ENCODE data around the gene NSD2. TPM values are rescaled to one million over a fixed set of nuclear protein-coding genes. Genes with fewer than 3 reads are reported as not detected.
"Not testable (repeated sequence)": the region's sequence is repeated elsewhere in the genome, so short reads cannot be mapped to it uniquely, and the experiment has no call there.

NSD2 gene
- total and polyA plus RNA-seq, 2 donors (not counting 1 experiment from before 2014, with no cell fraction given), result 26.6 to 68.4 TPM

DNA sequence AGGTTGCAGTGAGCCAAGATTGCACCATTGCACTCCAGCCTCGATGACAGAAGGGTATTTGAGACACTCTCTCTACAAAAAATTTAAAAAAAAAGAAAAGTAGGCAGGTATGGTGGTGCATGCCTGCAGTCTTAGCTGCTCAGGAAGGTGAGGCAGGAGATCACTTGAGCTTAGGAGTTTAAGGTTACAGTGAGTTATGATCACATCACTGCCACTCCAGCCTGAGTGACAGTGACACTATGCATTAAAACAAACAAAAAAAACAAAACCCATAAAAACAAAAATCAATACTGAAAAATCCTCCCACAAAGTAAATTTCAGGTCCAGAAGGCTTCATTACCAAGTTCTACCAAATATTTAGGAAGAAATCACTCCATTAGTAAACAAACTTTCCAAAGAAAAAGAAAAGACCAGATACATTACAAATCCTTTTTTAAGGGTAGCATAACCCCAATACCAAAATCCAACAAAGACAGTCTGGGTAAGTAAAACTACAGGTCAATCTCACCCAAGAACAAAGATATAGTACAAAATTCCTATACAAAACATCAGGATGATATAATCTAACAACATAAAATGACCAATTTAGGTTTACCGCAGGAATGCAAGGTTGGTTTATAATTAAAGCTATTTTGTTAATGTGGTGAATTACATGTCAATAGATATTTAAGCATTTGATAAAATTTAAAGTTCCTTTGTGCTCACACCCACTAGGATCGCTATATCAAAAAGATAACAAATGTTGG, 125.8 kb downstream of the NSD2 start:
- Histone ChIP-seq H3K4me2 (ENCODE audit: extremely low read depth, insufficient read depth, low read length) (no peak overlapping the region), H3K79me2 (ENCODE audit: control insufficient read depth, insufficient read depth, low read length) (peaks cover 27% of the 10 kb centered on the region), H3K36me3 (ENCODE audit: control insufficient read depth, insufficient read depth, low read length) (no peaks in the 10 kb centered on the region), H3K27ac (ENCODE audit: insufficient read depth, low read length) (no peak overlapping the region), H3K4me1 (ENCODE audit: control insufficient read depth, extremely low read depth, insufficient read depth, low read length) (no peaks in the 10 kb centered on the region), H3K4me3 (replicated peaks in 1 of 4; ENCODE audit: control extremely low read depth in 1 of 4, insufficient read depth in 1 of 4, low read depth in 3 of 4, low read length in 4 of 4) (no peak overlapping the region), H3K27me3 (ENCODE audit: control insufficient read depth, insufficient read depth, low read length) (no peaks in the 10 kb centered on the region), H3K9ac (ENCODE audit: insufficient read depth, low read length) (no peak overlapping the region), H3K9me3 (ENCODE audit: control insufficient read depth, insufficient read depth, low read depth, low read length) (no peaks in the 10 kb centered on the region), H2AFZ (ENCODE audit: low read length) (no peak overlapping the region), H4K20me1 (ENCODE audit: control insufficient read depth, extremely low read depth, insufficient read depth, low read length) (no peaks in the 10 kb centered on the region)
- no peak for DNase-seq (ENCODE audit: low read depth in 2 of 2)
- TF ChIP-seq, protein P1, sequence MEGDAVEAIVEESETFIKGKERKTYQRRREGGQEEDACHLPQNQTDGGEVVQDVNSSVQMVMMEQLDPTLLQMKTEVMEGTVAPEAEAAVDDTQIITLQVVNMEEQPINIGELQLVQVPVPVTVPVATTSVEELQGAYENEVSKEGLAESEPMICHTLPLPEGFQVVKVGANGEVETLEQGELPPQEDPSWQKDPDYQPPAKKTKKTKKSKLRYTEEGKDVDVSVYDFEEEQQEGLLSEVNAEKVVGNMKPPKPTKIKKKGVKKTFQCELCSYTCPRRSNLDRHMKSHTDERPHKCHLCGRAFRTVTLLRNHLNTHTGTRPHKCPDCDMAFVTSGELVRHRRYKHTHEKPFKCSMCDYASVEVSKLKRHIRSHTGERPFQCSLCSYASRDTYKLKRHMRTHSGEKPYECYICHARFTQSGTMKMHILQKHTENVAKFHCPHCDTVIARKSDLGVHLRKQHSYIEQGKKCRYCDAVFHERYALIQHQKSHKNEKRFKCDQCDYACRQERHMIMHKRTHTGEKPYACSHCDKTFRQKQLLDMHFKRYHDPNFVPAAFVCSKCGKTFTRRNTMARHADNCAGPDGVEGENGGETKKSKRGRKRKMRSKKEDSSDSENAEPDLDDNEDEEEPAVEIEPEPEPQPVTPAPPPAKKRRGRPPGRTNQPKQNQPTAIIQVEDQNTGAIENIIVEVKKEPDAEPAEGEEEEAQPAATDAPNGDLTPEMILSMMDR (conservative IDR thresholded peaks at IDR 0.05 in 1 of 2, IDR thresholded peaks at IDR 0.05 in 1 of 2; ENCODE audit: low read depth in 1 of 2, low read length in 2 of 2), result no peak
- no peak for TF ChIP-seq EZH2 (IDR thresholded peaks at IDR 0.05; ENCODE audit: low read length, missing control alignments)

DNA sequence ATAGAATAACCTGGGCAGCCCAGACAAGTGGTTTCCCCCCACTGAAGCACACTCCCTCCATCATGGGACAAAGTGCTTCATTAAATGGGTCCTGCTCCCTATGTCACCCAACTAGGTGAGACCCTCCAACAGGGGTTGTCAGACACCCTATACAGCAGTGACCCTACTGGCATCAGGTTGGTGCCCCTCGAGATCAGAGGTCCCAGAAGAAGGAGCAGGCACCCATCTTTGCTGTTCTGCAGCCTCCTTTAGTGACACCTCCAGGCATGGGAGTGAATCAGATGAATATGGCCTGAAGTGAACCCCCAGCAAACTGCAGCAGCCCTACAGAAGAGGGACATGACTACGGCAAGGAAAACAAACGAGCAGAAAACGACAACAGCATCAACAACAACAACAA, 126.5 kb downstream of the NSD2 start:
- Histone ChIP-seq H3K4me1 (ENCODE audit: control insufficient read depth, extremely low read depth, insufficient read depth, low read length) (no peaks in the 10 kb centered on the region), H3K4me3 (replicated peaks in 1 of 4; ENCODE audit: control extremely low read depth in 1 of 4, insufficient read depth in 1 of 4, low read depth in 3 of 4, low read length in 4 of 4) (no peak overlapping the region), H3K27me3 (ENCODE audit: control insufficient read depth, insufficient read depth, low read length) (no peaks in the 10 kb centered on the region), H3K27ac (ENCODE audit: insufficient read depth, low read length) (no peak overlapping the region), H3K9ac (ENCODE audit: insufficient read depth, low read length) (no peak overlapping the region), H3K4me2 (ENCODE audit: extremely low read depth, insufficient read depth, low read length) (no peak overlapping the region), H4K20me1 (ENCODE audit: control insufficient read depth, extremely low read depth, insufficient read depth, low read length) (no peaks in the 10 kb centered on the region), H2AFZ (ENCODE audit: low read length) (no peak overlapping the region), H3K36me3 (ENCODE audit: control insufficient read depth, insufficient read depth, low read length) (no peaks in the 10 kb centered on the region), H3K79me2 (ENCODE audit: control insufficient read depth, insufficient read depth, low read length) (peaks cover 27% of the 10 kb centered on the region), H3K9me3 (ENCODE audit: control insufficient read depth, insufficient read depth, low read depth, low read length) (no peaks in the 10 kb centered on the region)
- TF ChIP-seq EZH2 (IDR thresholded peaks at IDR 0.05; ENCODE audit: low read length, missing control alignments), result no peak
- TF ChIP-seq, protein P1 (conservative IDR thresholded peaks at IDR 0.05 in 1 of 2, IDR thresholded peaks at IDR 0.05 in 1 of 2; ENCODE audit: low read depth in 1 of 2, low read length in 2 of 2), result no peak
- no peak for DNase-seq (ENCODE audit: low read depth in 2 of 2)

DNA sequence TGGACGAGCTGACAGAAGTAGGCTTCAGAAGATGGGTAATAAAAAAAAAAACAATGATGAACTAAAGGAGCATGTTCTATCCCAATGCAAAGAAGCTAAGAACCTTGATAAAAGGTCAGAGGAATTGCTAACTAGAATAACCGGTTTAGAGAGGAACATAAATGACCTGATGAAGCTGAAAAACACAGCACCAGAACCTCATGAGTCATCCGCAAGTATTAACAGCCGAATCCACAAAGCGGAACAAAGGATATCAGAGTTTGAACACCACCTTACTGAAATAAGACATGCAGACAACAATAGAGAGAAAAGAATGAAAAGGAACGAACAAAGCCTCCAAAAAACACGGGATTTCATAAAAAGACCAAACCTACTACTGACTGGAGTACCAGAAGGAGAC, 127.1 kb downstream of the NSD2 start:
- Histone ChIP-seq H3K36me3 (ENCODE audit: control insufficient read depth, insufficient read depth, low read length) (no peaks in the 10 kb centered on the region), H2AFZ (ENCODE audit: low read length) (no peak overlapping the region), H3K4me1 (ENCODE audit: control insufficient read depth, extremely low read depth, insufficient read depth, low read length) (no peaks in the 10 kb centered on the region), H3K9me3 (ENCODE audit: control insufficient read depth, insufficient read depth, low read depth, low read length) (no peaks in the 10 kb centered on the region), H3K4me3 (replicated peaks in 1 of 4; ENCODE audit: control extremely low read depth in 1 of 4, insufficient read depth in 1 of 4, low read depth in 3 of 4, low read length in 4 of 4) (no peak overlapping the region), H3K79me2 (ENCODE audit: control insufficient read depth, insufficient read depth, low read length) (peaks cover 27% of the 10 kb centered on the region), H3K27ac (ENCODE audit: insufficient read depth, low read length) (no peak overlapping the region), H3K9ac (ENCODE audit: insufficient read depth, low read length) (no peak overlapping the region), H3K27me3 (ENCODE audit: control insufficient read depth, insufficient read depth, low read length) (no peaks in the 10 kb centered on the region), H3K4me2 (ENCODE audit: extremely low read depth, insufficient read depth, low read length) (no peak overlapping the region), H4K20me1 (ENCODE audit: control insufficient read depth, extremely low read depth, insufficient read depth, low read length) (no peaks in the 10 kb centered on the region)
- peak in 1 of 2 donors; percentile 24 for DNase-seq (ENCODE audit: low read depth in 2 of 2)
- no peak for TF ChIP-seq EZH2 (IDR thresholded peaks at IDR 0.05; ENCODE audit: low read length, missing control alignments)
- TF ChIP-seq, protein P1 (conservative IDR thresholded peaks at IDR 0.05 in 1 of 2, IDR thresholded peaks at IDR 0.05 in 1 of 2; ENCODE audit: low read depth in 1 of 2, low read length in 2 of 2), result no peak

DNA sequence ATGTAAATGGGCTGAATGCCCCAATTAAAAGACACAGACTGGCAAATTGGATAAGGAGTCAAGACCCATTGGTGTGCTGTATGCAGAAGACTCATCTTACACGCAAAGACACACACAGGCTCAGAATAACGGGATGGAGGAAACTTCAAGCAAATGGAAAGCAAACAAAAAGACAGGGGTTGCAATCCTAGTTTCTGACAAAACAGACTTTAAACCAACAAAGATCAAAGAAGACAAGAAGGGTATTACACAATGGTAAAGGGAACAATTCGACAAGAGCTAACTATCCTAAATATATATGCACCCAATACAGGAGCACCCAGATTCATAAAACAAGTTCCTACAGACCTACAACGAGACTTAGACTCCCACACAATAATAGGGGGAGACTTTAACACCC, 128.1 kb downstream of the NSD2 start:
- not testable (repeated sequence) for H3K9ac ChIP-seq (ENCODE audit: insufficient read depth, low read length); H3K4me1 ChIP-seq (ENCODE audit: control insufficient read depth, extremely low read depth, insufficient read depth, low read length); H3K9me3 ChIP-seq (ENCODE audit: control insufficient read depth, insufficient read depth, low read depth, low read length); H3K36me3 ChIP-seq (ENCODE audit: control insufficient read depth, insufficient read depth, low read length); H3K4me2 ChIP-seq (ENCODE audit: extremely low read depth, insufficient read depth, low read length); DNase-seq (ENCODE audit: low read depth in 2 of 2); H2AFZ ChIP-seq (ENCODE audit: low read length); H3K27me3 ChIP-seq (ENCODE audit: control insufficient read depth, insufficient read depth, low read length); H4K20me1 ChIP-seq (ENCODE audit: control insufficient read depth, extremely low read depth, insufficient read depth, low read length); H3K27ac ChIP-seq (ENCODE audit: insufficient read depth, low read length); H3K4me3 ChIP-seq (replicated peaks in 1 of 4; ENCODE audit: control extremely low read depth in 1 of 4, insufficient read depth in 1 of 4, low read depth in 3 of 4, low read length in 4 of 4)
- H3K79me2 ChIP-seq (ENCODE audit: control insufficient read depth, insufficient read depth, low read length), result peaks cover 29% of the 10 kb centered on the region

DNA sequence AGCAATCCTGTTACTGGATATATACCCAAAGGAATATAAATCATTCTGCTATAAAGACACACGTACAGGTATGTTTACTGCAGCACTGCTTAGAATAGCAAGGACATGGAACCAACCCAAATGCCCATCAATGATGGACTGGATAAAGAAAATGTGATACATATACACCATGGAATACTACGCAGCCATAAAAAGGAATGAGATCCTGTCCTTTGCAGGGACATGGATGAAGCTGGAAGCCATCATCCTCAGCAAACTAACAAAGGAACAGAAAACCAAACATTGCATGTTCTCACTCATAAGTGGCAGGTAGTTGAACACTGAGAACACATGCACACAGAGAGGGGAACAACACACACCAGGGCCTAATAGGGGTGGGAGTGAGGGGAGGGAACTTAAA, 132.2 kb downstream of the NSD2 start:
- H3K36me3 ChIP-seq (ENCODE audit: control insufficient read depth, insufficient read depth, low read length); H3K4me2 ChIP-seq (ENCODE audit: extremely low read depth, insufficient read depth, low read length); H2AFZ ChIP-seq (ENCODE audit: low read length); H3K4me3 ChIP-seq (replicated peaks in 1 of 4; ENCODE audit: control extremely low read depth in 1 of 4, insufficient read depth in 1 of 4, low read depth in 3 of 4, low read length in 4 of 4); H4K20me1 ChIP-seq (ENCODE audit: control insufficient read depth, extremely low read depth, insufficient read depth, low read length); H3K9me3 ChIP-seq (ENCODE audit: control insufficient read depth, insufficient read depth, low read depth, low read length); H3K4me1 ChIP-seq (ENCODE audit: control insufficient read depth, extremely low read depth, insufficient read depth, low read length); H3K27me3 ChIP-seq (ENCODE audit: control insufficient read depth, insufficient read depth, low read length); DNase-seq (ENCODE audit: low read depth in 2 of 2); H3K9ac ChIP-seq (ENCODE audit: insufficient read depth, low read length); H3K27ac ChIP-seq (ENCODE audit: insufficient read depth, low read length): not testable (repeated sequence)
- H3K79me2 ChIP-seq (ENCODE audit: control insufficient read depth, insufficient read depth, low read length), result peaks cover 48% of the 10 kb centered on the region

All from fibroblast of lung (primary cell).